A549 treated with AZD9567 at 1 μM for 4 hours (cell line): Measurements from ENCODE around the gene OR5K2. TPM values are rescaled to one million over a fixed set of nuclear protein-coding genes. Genes with fewer than 3 reads are reported as not detected.

Source experiments
- total RNA-seq: library from RNA; stranded (reverse); fragments of 200-300 nt; extraction: Qiagen RNA extraction; gene quantifications from 5 replicates; pipeline ENCODE4 v1.2.3, GENCODE V29; 2022; ENCODE audit not compliant: insufficient read depth

The OR5K2 gene
- not detected in 5 replicates for total RNA-seq

GRCh38 chr3:98497381-98497780, at the start of gene OR5K2:
Gene OR5K2 (plus strand): TSS chr3:98497681. CDS start chr3:98497681, 0 bp downstream.

GRCh38 chr3:98462901-98463300, 34.6 kb upstream of the OR5K2 start, which contains the start of gene OR5K1:
Gene OR5K1 (plus strand): TSS chr3:98463201. CDS start chr3:98469577, 6,376 bp downstream.

GRCh38 chr3:98522544-98523281, 25.2 kb downstream of the OR5K2 start, which contains the start of gene CLDND1:
Gene CLDND1 (minus strand): TSS chr3:98522902. CDS start chr3:98521424, 1,478 bp downstream.

GRCh38 chr3:98531622-98532274, 34.3 kb downstream of the OR5K2 start, which contains the start of gene GPR15:
Gene GPR15 (plus strand): TSS chr3:98531978. CDS start chr3:98532034, 56 bp downstream.

Other genes starting within 250 kb of the OR5K2 start
- not detected in 5 replicates for gene OR5H6, start 233.4 kb upstream of the OR5K2 start, total RNA-seq
- gene OR5H2, start 215.2 kb upstream of the OR5K2 start, total RNA-seq, result not detected in 5 replicates
- not detected in 5 replicates for gene OR5K4, start 143.8 kb upstream of the OR5K2 start, total RNA-seq
- gene OR5K3, start 107.0 kb upstream of the OR5K2 start, total RNA-seq, result not detected in 5 replicates
- gene OR5K1, start 34.5 kb upstream of the OR5K2 start, total RNA-seq, result not detected in 5 replicates
- gene CLDND1, start 25.2 kb downstream of the OR5K2 start, total RNA-seq, result 48.7 to 66.7 TPM (median 56.1 TPM) in 5 replicates
- gene GPR15, start 34.3 kb downstream of the OR5K2 start, total RNA-seq, result not detected in 5 replicates
- gene CPOX, start 95.9 kb downstream of the OR5K2 start, total RNA-seq, result 17.1 to 26.3 TPM (median 23.5 TPM) in 5 replicates